Measurements from ENCODE around the gene FAM107A.

Gene FAM107A

DNA sequence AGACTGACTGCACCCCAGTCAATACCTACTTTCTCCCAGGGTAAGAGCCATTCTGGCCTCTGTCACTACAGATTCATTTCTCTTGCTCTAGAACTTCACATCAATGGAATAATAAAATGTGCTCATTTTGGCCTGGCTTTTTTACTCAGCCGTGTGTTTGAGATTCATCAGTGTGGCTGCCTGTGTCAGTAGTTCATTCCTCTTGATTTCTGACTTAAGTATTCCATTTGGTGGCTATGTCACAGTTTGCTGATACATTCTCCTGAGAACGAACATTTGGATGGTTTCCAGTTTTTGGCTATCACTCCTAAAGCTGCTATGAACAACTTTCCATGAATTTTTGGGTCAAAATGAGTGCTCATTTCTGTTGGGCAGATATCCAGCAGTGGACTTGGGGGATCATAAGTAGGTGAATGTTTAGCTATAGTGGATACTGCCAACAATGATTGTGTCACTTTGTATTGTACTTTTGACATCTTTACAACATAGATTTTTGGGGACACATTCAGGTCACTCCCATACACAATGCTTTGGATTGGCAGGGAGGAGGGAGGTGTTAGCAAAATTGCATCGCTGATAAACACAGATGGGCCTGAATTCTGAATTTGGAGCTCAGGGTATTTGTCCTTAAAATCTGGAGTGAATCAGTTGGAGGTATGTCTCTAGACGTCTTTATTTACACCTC lies 19.8 kb upstream of the FAM107A start:
- no peaks in the 10 kb centered on the region for H3K9me2 ChIP-seq (ENCODE audit: low read depth, low read length)
- TF ChIP-seq, protein P1, sequence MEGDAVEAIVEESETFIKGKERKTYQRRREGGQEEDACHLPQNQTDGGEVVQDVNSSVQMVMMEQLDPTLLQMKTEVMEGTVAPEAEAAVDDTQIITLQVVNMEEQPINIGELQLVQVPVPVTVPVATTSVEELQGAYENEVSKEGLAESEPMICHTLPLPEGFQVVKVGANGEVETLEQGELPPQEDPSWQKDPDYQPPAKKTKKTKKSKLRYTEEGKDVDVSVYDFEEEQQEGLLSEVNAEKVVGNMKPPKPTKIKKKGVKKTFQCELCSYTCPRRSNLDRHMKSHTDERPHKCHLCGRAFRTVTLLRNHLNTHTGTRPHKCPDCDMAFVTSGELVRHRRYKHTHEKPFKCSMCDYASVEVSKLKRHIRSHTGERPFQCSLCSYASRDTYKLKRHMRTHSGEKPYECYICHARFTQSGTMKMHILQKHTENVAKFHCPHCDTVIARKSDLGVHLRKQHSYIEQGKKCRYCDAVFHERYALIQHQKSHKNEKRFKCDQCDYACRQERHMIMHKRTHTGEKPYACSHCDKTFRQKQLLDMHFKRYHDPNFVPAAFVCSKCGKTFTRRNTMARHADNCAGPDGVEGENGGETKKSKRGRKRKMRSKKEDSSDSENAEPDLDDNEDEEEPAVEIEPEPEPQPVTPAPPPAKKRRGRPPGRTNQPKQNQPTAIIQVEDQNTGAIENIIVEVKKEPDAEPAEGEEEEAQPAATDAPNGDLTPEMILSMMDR (IDR thresholded peaks at IDR 0.05; ENCODE audit: low read length), result no peak
- no peak overlapping the region for H3K4me3 ChIP-seq (ENCODE audit: low read depth, low read length, poor library complexity, severe bottlenecking)
- H4K20me1 ChIP-seq (ENCODE audit: insufficient read depth, low read length), result no peaks in the 10 kb centered on the region
- no peaks in the 10 kb centered on the region for H3K36me3 ChIP-seq (ENCODE audit: insufficient read depth, low read length)
- no peak overlapping the region for H3K4me2 ChIP-seq (ENCODE audit: low read length)
- H3K27ac ChIP-seq (ENCODE audit: low read depth, low read length, poor library complexity, severe bottlenecking), result no peak overlapping the region
- H3K4me1 ChIP-seq (ENCODE audit: insufficient read depth, low read length, severe bottlenecking), result no peaks in the 10 kb centered on the region
- no peaks in the 10 kb centered on the region for H3K79me2 ChIP-seq (ENCODE audit: insufficient read depth, low read length)
- H3K9ac ChIP-seq (ENCODE audit: low read length), result no peak overlapping the region
- no peaks in the 10 kb centered on the region for H3K9me3 ChIP-seq (ENCODE audit: low read length)
- no peaks in the 10 kb centered on the region for H3K27me3 ChIP-seq (ENCODE audit: insufficient read depth, low read length)
- no peak overlapping the region for H2AFZ ChIP-seq (ENCODE audit: low read length)
- H3F3A ChIP-seq (ENCODE audit: insufficient read depth, low read length), result no peaks in the 10 kb centered on the region

DNA sequence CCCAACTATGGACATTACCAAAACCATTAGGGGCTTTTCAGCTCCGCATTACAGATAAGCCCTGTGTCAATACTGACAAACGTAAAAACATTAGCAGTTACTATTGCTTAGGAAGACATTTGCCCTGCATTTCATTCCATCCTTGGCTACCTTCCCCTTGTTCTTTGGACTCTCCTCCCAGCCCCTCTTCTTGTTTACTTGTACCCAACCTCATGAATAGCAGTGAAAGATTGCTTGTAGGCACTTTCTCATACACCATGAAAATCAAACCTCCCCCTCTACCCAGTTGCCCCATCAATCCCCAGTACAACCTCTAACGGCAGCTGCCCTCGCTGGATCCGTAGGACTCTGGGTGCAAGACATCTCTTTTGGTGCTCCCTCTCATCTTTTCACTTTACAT lies 16.9 kb upstream of the FAM107A start:
- H3K4me2 ChIP-seq (ENCODE audit: low read length), result no peak overlapping the region
- H3K27me3 ChIP-seq (ENCODE audit: insufficient read depth, low read length), result 0 out of 2 replicates have a peak, but pooled peaks cover 3% of the 10 kb centered on the region
- H2AFZ ChIP-seq (ENCODE audit: low read length), result no peak overlapping the region
- no peak overlapping the region for H3K27ac ChIP-seq (ENCODE audit: low read depth, low read length, poor library complexity, severe bottlenecking)
- H4K20me1 ChIP-seq (ENCODE audit: insufficient read depth, low read length), result no peaks in the 10 kb centered on the region
- no peaks in the 10 kb centered on the region for H3K9me3 ChIP-seq (ENCODE audit: low read length)
- H3K4me3 ChIP-seq (ENCODE audit: low read depth, low read length, poor library complexity, severe bottlenecking), result no peak overlapping the region
- no peaks in the 10 kb centered on the region for H3K4me1 ChIP-seq (ENCODE audit: insufficient read depth, low read length, severe bottlenecking)
- H3K9ac ChIP-seq (ENCODE audit: low read length), result no peak overlapping the region
- H3K36me3 ChIP-seq (ENCODE audit: insufficient read depth, low read length), result no peaks in the 10 kb centered on the region
- H3K79me2 ChIP-seq (ENCODE audit: insufficient read depth, low read length), result no peaks in the 10 kb centered on the region
- H3K9me2 ChIP-seq (ENCODE audit: low read depth, low read length), result no peaks in the 10 kb centered on the region
- H3F3A ChIP-seq (ENCODE audit: insufficient read depth, low read length), result no peaks in the 10 kb centered on the region
- TF ChIP-seq, protein P1 (IDR thresholded peaks at IDR 0.05; ENCODE audit: low read length), result no peak
- TF ChIP-seq EZH2 (IDR thresholded peaks at IDR 0.05; ENCODE audit: borderline replicate concordance, low read length), result no peak

DNA sequence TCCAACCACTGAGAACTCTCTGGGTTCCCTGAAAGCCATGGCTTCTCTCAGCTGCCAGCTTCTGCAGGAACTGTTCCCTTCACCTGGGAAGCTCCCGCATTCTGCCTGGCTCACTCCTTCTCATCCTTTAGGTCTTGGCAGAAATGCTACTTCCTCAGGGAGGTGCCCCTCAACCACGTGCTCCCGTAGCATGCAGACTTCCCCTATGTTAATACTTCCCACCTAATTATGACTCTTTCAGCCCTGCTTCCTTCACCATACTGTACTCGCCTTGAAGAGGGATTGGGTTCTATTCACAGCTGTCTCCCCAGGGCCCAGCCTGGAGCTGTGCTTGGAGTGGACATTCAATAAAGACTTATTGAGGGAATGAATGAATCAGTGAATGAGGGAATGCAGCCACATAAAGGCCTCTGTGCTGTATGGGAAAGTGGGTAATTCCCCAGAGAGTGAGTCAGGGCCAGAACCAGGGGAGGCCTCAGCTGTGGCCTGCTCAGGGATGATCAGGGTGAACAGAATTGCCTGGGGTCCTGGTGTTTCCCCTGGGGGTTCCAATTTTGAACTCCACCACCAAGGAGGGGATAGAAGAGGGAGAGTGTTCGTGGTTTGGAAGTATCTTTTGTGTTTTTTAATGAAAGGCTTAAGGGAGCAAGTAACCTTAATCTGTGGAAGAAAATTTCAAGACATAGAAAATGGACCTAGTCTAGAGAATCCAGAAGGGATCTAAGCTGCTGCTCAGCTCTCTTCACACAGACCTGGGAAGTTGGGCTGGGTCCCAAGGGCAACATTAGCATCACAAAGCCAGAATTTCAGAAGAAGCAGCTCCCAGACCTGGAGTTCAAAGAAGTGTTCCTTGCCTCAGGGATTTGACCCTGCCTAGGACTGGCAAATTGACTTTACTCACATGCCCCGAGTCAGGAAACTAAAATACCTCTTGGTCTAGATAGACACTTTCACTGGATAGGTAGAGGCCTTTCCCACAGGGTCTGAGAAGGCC lies 14.6 kb upstream of the FAM107A start:
- H3K9me3 ChIP-seq (ENCODE audit: low read length), result no peaks in the 10 kb centered on the region
- TF ChIP-seq EZH2 (IDR thresholded peaks at IDR 0.05; ENCODE audit: borderline replicate concordance, low read length), result no peak
- TF ChIP-seq, protein P1 (IDR thresholded peaks at IDR 0.05; ENCODE audit: low read length), result no peak
- H3K27ac ChIP-seq (ENCODE audit: low read depth, low read length, poor library complexity, severe bottlenecking), result no peak overlapping the region
- no peaks in the 10 kb centered on the region for H3K79me2 ChIP-seq (ENCODE audit: insufficient read depth, low read length)
- H3K9ac ChIP-seq (ENCODE audit: low read length), result no peak overlapping the region
- no peaks in the 10 kb centered on the region for H3K9me2 ChIP-seq (ENCODE audit: low read depth, low read length)
- H4K20me1 ChIP-seq (ENCODE audit: insufficient read depth, low read length), result no peaks in the 10 kb centered on the region
- 0 out of 2 replicates have a peak, but pooled peaks cover 3% of the 10 kb centered on the region for H3K27me3 ChIP-seq (ENCODE audit: insufficient read depth, low read length)
- no peaks in the 10 kb centered on the region for H3F3A ChIP-seq (ENCODE audit: insufficient read depth, low read length)
- no peak overlapping the region for H3K4me2 ChIP-seq (ENCODE audit: low read length)
- H2AFZ ChIP-seq (ENCODE audit: low read length), result no peak overlapping the region
- H3K4me1 ChIP-seq (ENCODE audit: insufficient read depth, low read length, severe bottlenecking), result no peaks in the 10 kb centered on the region
- H3K36me3 ChIP-seq (ENCODE audit: insufficient read depth, low read length), result no peaks in the 10 kb centered on the region
- no peak overlapping the region for H3K4me3 ChIP-seq (ENCODE audit: low read depth, low read length, poor library complexity, severe bottlenecking)

Data from OCI-LY1 (cell line).